ENCODE data around the gene LAYN. TPM values are rescaled to one million over a fixed set of nuclear protein-coding genes. Genes with fewer than 3 reads are reported as not detected.

LAYN gene
- total RNA-seq, 4 donors from 2014 or later = 5.6 to 19.7 (median 10.3) TPM

DNA sequence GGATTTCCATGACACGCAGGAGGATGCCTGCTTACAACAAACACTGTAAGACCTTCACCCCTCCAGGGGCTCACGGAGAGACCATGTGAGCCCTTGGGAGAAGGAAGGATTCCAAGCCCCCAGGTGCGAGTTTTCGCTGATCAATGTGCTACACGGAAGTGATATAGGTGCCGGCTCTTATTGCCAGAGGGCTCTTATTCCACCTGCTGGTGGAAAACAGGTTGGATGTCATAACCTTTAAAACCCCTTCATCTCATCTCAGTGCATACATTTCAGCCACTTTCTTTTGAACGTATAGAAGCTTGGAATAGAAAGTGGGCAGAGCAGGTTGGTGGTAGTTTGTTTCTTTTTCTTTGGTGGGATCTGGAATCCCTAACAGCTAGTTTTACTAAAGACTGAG, 25.8 kb downstream of the LAYN start:
- no peaks in the 10 kb centered on the region for H3K27me3 ChIP-seq
- no peak for DNase-seq
- WGBS, 2 donors (ENCODE audit: low coverage in 1 of 2) = 68 to 85% methylated on average over 6 to 7 of the region's 7 CpGs
- no peak overlapping the region for H3K27ac ChIP-seq
- H3K36me3 ChIP-seq = no peaks in the 10 kb centered on the region
- no peaks in the 10 kb centered on the region for H3K4me1 ChIP-seq
- intact Hi-C loops (cut with DNase I; ENCODE audit: low total_unique reads) (loop anchor here (10.0 kb wide), 1 partner anchor 278 kb away; no protein-coding TSS in a partner anchor), in situ Hi-C loops (cut with MboI; ENCODE audit: low pct_ligation_motif_present in 1 of 4, low pct_unique_long_range_greater_than_20kb in 1 of 4, low sequenced_read_pairs in 3 of 4) (loop anchor here in 1 of 4 donors (5.0 kb wide), 1 partner anchor 276 kb away; no protein-coding TSS in a partner anchor)
- no peak overlapping the region for H3K4me3 ChIP-seq
- H3K9me3 ChIP-seq = no peaks in the 10 kb centered on the region
- TF ChIP-seq EP300 (IDR thresholded peaks at IDR 0.05; ENCODE audit: low read depth) = no peak
- TF ChIP-seq POLR2A (IDR thresholded peaks at IDR 0.05) = no peak
- no peak for TF ChIP-seq CTCF (IDR thresholded peaks at IDR 0.05)
- TF ChIP-seq POLR2AphosphoS5 (IDR thresholded peaks at IDR 0.05) = no peak

DNA sequence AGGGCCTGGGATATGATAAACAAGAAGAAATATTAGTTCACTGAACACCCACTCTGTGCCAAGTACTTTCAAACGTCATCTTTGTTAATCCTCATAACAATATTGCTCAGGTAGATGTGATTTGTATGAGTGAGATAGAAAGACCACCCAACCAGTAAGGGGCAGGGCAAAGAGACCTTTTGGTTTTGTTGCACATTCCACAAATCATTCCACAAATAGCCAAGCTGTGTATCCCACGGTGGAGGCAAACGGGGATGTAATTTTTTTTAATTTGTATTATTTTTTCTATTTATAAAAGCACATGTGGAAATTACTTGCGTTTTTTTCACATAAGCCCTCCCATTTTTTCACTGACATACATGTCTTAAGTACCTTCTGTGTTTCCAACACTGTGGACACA, 29.0 kb downstream of the LAYN start:
- no peak overlapping the region for H3K4me3 ChIP-seq
- H3K4me1 ChIP-seq = peaks cover 0 to 6% (median under 1%) of the 10 kb centered on the region in 4 donors
- WGBS, 2 donors (ENCODE audit: low coverage in 1 of 2) = 56 to 68% methylated on average over 4 of the region's 4 CpGs
- no peak for DNase-seq
- intact Hi-C loops (cut with DNase I; ENCODE audit: low total_unique reads) (loop anchor here (10.0 kb wide), 1 partner anchor 275 kb away; no protein-coding TSS in a partner anchor), in situ Hi-C loops (cut with MboI; ENCODE audit: low pct_ligation_motif_present in 1 of 4, low pct_unique_long_range_greater_than_20kb in 1 of 4, low sequenced_read_pairs in 3 of 4) (loop anchor here in 1 of 4 donors (5.0 kb wide), 1 partner anchor 273 kb away; no protein-coding TSS in a partner anchor)
- no peaks in the 10 kb centered on the region for H3K9me3 ChIP-seq
- no peak overlapping the region for H3K27ac ChIP-seq
- no peaks in the 10 kb centered on the region for H3K36me3 ChIP-seq
- TF ChIP-seq EP300 (IDR thresholded peaks at IDR 0.05; ENCODE audit: low read depth) (no peak), CTCF (IDR thresholded peaks at IDR 0.05) (no peak), POLR2A (IDR thresholded peaks at IDR 0.05) (no peak), POLR2AphosphoS5 (IDR thresholded peaks at IDR 0.05) (no peak)
- H3K27me3 ChIP-seq = no peaks in the 10 kb centered on the region

- in situ Hi-C loops (cut with MboI; ENCODE audit: low pct_ligation_motif_present in 1 of 4, low pct_unique_long_range_greater_than_20kb in 1 of 4, low sequenced_read_pairs in 3 of 4) = no loop called here
- no peak for DNase-seq
- TF ChIP-seq POLR2A (IDR thresholded peaks at IDR 0.05) (no peak), EP300 (IDR thresholded peaks at IDR 0.05; ENCODE audit: low read depth) (no peak), POLR2AphosphoS5 (IDR thresholded peaks at IDR 0.05) (no peak), CTCF (IDR thresholded peaks at IDR 0.05) (no peak)
- H3K4me1 ChIP-seq = peaks cover 0 to 6% (median 3%) of the 10 kb centered on the region in 4 donors
- no peaks in the 10 kb centered on the region for H3K36me3 ChIP-seq
- WGBS, 2 donors (ENCODE audit: low coverage in 1 of 2) = 79 to 81% methylated on average over 6 of the region's 6 CpGs
- H3K27ac ChIP-seq = no peak overlapping the region
- intact Hi-C loops (cut with DNase I; ENCODE audit: low total_unique reads) = no loop called here
- H3K9me3 ChIP-seq = no peaks in the 10 kb centered on the region
- no peak overlapping the region for H3K4me3 ChIP-seq
- no peaks in the 10 kb centered on the region for H3K27me3 ChIP-seq
Measured at GRCh38 chr11:111570796-111571195, 30.3 kb downstream of the LAYN start.

DNA sequence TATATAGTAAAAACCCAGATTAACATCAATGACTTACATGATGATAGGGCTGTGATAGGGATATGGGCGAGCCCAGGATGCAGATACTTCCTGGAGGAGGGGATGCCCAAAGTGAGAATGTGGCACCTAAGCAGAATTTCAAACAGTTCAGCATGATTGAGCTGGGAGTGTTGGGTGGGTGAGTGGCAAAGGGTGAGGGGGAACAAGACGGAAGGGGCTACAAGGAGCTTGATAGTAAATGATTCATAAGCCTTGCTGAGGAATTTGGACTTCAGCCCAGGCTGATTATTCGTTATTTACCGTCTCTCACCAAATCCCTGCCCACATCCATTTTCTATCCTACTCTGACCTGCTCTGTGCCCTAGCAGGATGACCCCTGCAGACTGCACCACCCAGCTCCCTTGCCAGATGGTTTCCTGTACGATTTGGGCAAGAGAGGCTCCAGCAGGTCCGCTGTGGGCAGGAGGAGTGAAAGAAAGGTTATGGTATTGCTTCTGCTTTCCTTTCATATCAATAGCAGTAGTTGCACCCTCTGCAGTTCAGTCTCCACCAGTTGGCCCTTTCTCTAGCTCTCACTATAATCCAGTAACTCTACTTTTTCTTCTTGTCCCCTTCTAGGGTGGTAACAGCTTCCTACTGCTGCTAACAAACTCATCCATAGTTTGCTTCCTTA, 31.4 kb downstream of the LAYN start:
- Histone ChIP-seq H3K4me1 (peaks cover 0 to 6% (median 3%) of the 10 kb centered on the region in 4 donors), H3K9me3 (no peaks in the 10 kb centered on the region), H3K27me3 (no peaks in the 10 kb centered on the region), H3K27ac (no peak overlapping the region), H3K4me3 (no peak overlapping the region), H3K36me3 (no peaks in the 10 kb centered on the region)
- intact Hi-C loops (cut with DNase I; ENCODE audit: low total_unique reads) = no loop called here
- TF ChIP-seq CTCF (IDR thresholded peaks at IDR 0.05) (no peak), POLR2A (IDR thresholded peaks at IDR 0.05) (no peak), POLR2AphosphoS5 (IDR thresholded peaks at IDR 0.05) (no peak), EP300 (IDR thresholded peaks at IDR 0.05; ENCODE audit: low read depth) (no peak)
- in situ Hi-C loops (cut with MboI; ENCODE audit: low pct_ligation_motif_present in 1 of 4, low pct_unique_long_range_greater_than_20kb in 1 of 4, low sequenced_read_pairs in 3 of 4) = no loop called here
- 29 to 46% methylated on average over 6 of the region's 6 CpGs for WGBS, 2 donors (ENCODE audit: low coverage in 1 of 2)
- no peak for DNase-seq
